Adipocyte (in vitro differentiated cells): ENCODE results near the gene STARD7.

Source experiments
- DNase-seq: peaks from one replicate; pipeline ENCODE4 v3.0.0-alpha.2; 2015; ENCODE audit warnings: low read depth
- H3K27me3 ChIP-seq: replicated peaks from 2 replicates; pipeline ENCODE4 v1.7.0; 2013; ENCODE audit warnings: mild to moderate bottlenecking, low read length, moderate library complexity; ENCODE audit not compliant: control insufficient read depth, insufficient read depth
- H3K36me3 ChIP-seq: 2 replicates; pipeline ENCODE4 v1.7.0; 2013; ENCODE audit warnings: low read length, mild to moderate bottlenecking, moderate library complexity; ENCODE audit not compliant: control insufficient read depth, insufficient read depth, severe bottlenecking
- H3K4me1 ChIP-seq: 2 replicates; pipeline ENCODE4 v1.7.0; 2013; ENCODE audit warnings: mild to moderate bottlenecking, low read length, moderate library complexity; ENCODE audit not compliant: control insufficient read depth, insufficient read depth
- H3K4me3 ChIP-seq: 2 replicates; pipeline ENCODE4 v1.7.0; 2013; ENCODE audit warnings: mild to moderate bottlenecking, low read length, moderate library complexity
- H3K9ac ChIP-seq: 2 replicates; pipeline ENCODE4 v1.7.0; 2013; ENCODE audit warnings: mild to moderate bottlenecking, low read length, moderate library complexity
- H3K9me3 ChIP-seq: 2 replicates; pipeline ENCODE4 v1.7.0; 2013; ENCODE audit warnings: mild to moderate bottlenecking, low read length, moderate library complexity; ENCODE audit not compliant: control insufficient read depth

STARD7 gene

GRCh38 chr2:96159084-96159830, 49.4 kb downstream of the STARD7 start:
- Histone ChIP-seq H3K9me3 (peaks cover 5% of the 10 kb centered on the region), H3K4me3 (no peak overlapping the region), H3K9ac (no peak overlapping the region), H3K4me1 (no peaks in the 10 kb centered on the region), H3K36me3 (no peaks in the 10 kb centered on the region), H3K27me3 (peaks cover 34% of the 10 kb centered on the region)
- DNase-seq: no peak

GRCh38 chr2:96158554-96158940, 50.1 kb downstream of the STARD7 start:
- no peak overlapping the region for H3K9ac ChIP-seq
- no peaks in the 10 kb centered on the region for H3K36me3 ChIP-seq
- no peak overlapping the region for H3K4me3 ChIP-seq
- peaks cover 34% of the 10 kb centered on the region for H3K27me3 ChIP-seq
- H3K4me1 ChIP-seq: no peaks in the 10 kb centered on the region
- H3K9me3 ChIP-seq: peaks cover 5% of the 10 kb centered on the region
- no peak for DNase-seq

- Histone ChIP-seq H3K9ac (no peak overlapping the region), H3K4me3 (no peak overlapping the region), H3K36me3 (no peaks in the 10 kb centered on the region), H3K4me1 (no peaks in the 10 kb centered on the region), H3K9me3 (peaks cover 5% of the 10 kb centered on the region), H3K27me3 (peaks cover 34% of the 10 kb centered on the region)
- no peak for DNase-seq
These were observed 50.7 kb downstream of the STARD7 start for GRCh38 chr2:96157649-96158553.

GRCh38 chr2:96156926-96157648, 51.5 kb downstream of the STARD7 start:
- H3K36me3 ChIP-seq: no peaks in the 10 kb centered on the region
- DNase-seq: no peak
- H3K9me3 ChIP-seq: peaks cover 5% of the 10 kb centered on the region
- H3K4me3 ChIP-seq: no peak overlapping the region
- H3K27me3 ChIP-seq: peaks cover 34% of the 10 kb centered on the region
- H3K9ac ChIP-seq: no peak overlapping the region
- H3K4me1 ChIP-seq: no peaks in the 10 kb centered on the region

GRCh38 chr2:96156011-96156820, 52.4 kb downstream of the STARD7 start:
- Histone ChIP-seq H3K27me3 (peaks cover 34% of the 10 kb centered on the region), H3K36me3 (no peaks in the 10 kb centered on the region), H3K4me1 (no peaks in the 10 kb centered on the region), H3K4me3 (no peak overlapping the region), H3K9me3 (peaks cover 5% of the 10 kb centered on the region), H3K9ac (no peak overlapping the region)
- DNase-seq: no peak

- peaks cover 34% of the 10 kb centered on the region for H3K27me3 ChIP-seq
- DNase-seq: no peak
- H3K4me1 ChIP-seq: no peaks in the 10 kb centered on the region
- H3K9ac ChIP-seq: no peak overlapping the region
- no peaks in the 10 kb centered on the region for H3K36me3 ChIP-seq
- no peaks in the 10 kb centered on the region for H3K9me3 ChIP-seq
- no peak overlapping the region for H3K4me3 ChIP-seq
These were observed 53.9 kb downstream of the STARD7 start for GRCh38 chr2:96154506-96155380.

GRCh38 chr2:96153991-96154431, 54.6 kb downstream of the STARD7 start:
- no peak overlapping the region for H3K4me3 ChIP-seq
- H3K4me1 ChIP-seq: no peaks in the 10 kb centered on the region
- no peaks in the 10 kb centered on the region for H3K36me3 ChIP-seq
- H3K27me3 ChIP-seq: peaks cover 28% of the 10 kb centered on the region
- no peaks in the 10 kb centered on the region for H3K9me3 ChIP-seq
- no peak for DNase-seq
- no peak overlapping the region for H3K9ac ChIP-seq

- Histone ChIP-seq H3K27me3 (peaks cover 21% of the 10 kb centered on the region), H3K4me1 (no peaks in the 10 kb centered on the region), H3K36me3 (no peaks in the 10 kb centered on the region), H3K9ac (no peak overlapping the region), H3K4me3 (no peak overlapping the region), H3K9me3 (no peaks in the 10 kb centered on the region)
- DNase-seq: no peak
These were observed 55.3 kb downstream of the STARD7 start for GRCh38 chr2:96153291-96153713.

GRCh38 chr2:96152304-96153161, 56.1 kb downstream of the STARD7 start:
- no peak overlapping the region for H3K4me3 ChIP-seq
- no peaks in the 10 kb centered on the region for H3K9me3 ChIP-seq
- H3K9ac ChIP-seq: no peak overlapping the region
- H3K36me3 ChIP-seq: no peaks in the 10 kb centered on the region
- DNase-seq: no peak
- H3K4me1 ChIP-seq: peaks cover 5% of the 10 kb centered on the region
- H3K27me3 ChIP-seq: peaks cover 13% of the 10 kb centered on the region
